ENCODE data around the gene MYO9A. TPM values are rescaled to one million over a fixed set of nuclear protein-coding genes. Genes with fewer than 3 reads are reported as not detected.
"Not testable (repeated sequence)": the region's sequence is repeated elsewhere in the genome, so short reads cannot be mapped to it uniquely, and the experiment has no call there.

Gene MYO9A
- total RNA-seq, 2 experiments from 2014 or later: 18.3 to 20.2 TPM

DNA sequence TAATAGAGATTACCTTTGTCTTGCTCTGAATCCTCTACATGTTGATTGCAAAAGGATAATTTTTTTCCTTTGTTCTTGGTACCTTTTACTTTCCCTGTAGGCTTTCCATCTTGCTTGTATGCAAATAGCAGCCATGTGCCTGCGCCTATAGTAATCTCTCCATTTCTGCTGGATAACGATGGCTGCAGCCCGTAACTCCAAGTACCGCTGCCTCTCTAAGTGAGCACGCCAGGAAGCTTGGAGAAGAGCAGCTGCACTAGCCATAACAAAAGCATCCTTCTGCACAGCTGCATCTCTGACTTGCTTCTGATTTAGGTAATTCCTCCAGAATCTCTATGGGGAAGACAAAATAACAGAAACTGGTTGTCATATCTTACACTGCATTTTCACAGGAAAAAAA is 218.3 kb downstream of the MYO9A start:
- ChIA-PET CTCF (no interaction called here), POLR2A (no interaction called here)
- Mint-ChIP-seq H3K4me3 (no peak overlapping the region), H3K27ac (no peak overlapping the region), H3K4me1 (ENCODE audit: low read depth) (no peaks in the 10 kb centered on the region), H3K9me3 (no peaks in the 10 kb centered on the region), H3K27me3 (no peaks in the 10 kb centered on the region), H3K36me3 (peaks cover 28% of the 10 kb centered on the region)
- intact Hi-C loops (cut with micrococcal nuclease): no loop called here
- no peak for DNase-seq

DNA sequence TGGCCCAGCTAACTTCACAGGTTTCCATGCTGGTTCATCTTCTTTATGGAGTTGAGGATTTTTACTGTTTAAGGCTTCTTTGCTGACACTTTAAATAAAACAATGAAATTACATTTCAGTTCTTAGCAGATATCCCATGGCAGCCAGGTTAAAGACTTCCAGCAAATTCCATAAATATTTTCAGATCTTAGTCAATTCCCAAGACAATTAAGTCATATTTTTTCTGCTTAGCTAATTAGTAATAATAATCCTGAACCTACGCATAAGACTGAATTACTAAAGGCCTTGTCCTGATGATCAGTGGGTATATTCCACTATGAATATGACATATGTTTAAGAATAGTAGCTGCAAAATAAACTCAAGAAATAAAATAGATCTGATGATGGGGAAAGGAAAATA is 224.3 kb downstream of the MYO9A start:
- Mint-ChIP-seq H3K9me3 (no peaks in the 10 kb centered on the region), H3K36me3 (peaks cover 28% of the 10 kb centered on the region), H3K27ac (no peak overlapping the region), H3K27me3 (no peaks in the 10 kb centered on the region), H3K4me3 (no peak overlapping the region), H3K4me1 (ENCODE audit: low read depth) (no peaks in the 10 kb centered on the region)
- intact Hi-C loops (cut with micrococcal nuclease): no loop called here
- DNase-seq: no peak
- ChIA-PET POLR2A (no interaction called here), CTCF (no interaction called here)

DNA sequence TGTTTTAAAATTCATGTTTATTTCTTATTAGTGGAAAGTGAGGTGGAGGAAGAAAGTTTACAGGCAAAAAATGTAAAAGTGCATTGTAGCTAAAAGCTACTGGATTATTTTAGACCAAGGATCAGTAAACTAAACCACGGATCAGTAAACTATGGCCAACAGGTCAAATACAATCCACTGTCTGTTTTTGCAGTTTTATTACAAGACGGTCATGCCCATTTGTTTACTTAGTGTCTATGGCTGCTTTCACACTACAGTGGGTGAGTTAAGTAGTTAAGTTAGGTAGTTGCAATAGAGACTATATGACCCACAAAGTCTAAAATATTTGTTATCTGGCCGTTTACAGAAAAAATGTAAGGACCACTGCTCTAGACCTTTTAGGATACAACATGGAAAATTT is 225.6 kb downstream of the MYO9A start:
- H3K27ac Mint-ChIP-seq: no peak overlapping the region
- POLR2A ChIA-PET: no interaction called here
- H3K9me3 Mint-ChIP-seq: no peaks in the 10 kb centered on the region
- CTCF ChIA-PET: interaction anchor here (1.0 to 2.2 kb wide), 2 partner anchors 10 to 13 kb away, joined by 4 to 6 read pairs; no protein-coding TSS in a partner anchor
- H3K4me3 Mint-ChIP-seq: no peak overlapping the region
- no peaks in the 10 kb centered on the region for H3K4me1 Mint-ChIP-seq (ENCODE audit: low read depth)
- intact Hi-C loops (cut with micrococcal nuclease): no loop called here
- H3K36me3 Mint-ChIP-seq: peaks cover 21% of the 10 kb centered on the region
- DNase-seq: no peak
- H3K27me3 Mint-ChIP-seq: no peaks in the 10 kb centered on the region

DNA sequence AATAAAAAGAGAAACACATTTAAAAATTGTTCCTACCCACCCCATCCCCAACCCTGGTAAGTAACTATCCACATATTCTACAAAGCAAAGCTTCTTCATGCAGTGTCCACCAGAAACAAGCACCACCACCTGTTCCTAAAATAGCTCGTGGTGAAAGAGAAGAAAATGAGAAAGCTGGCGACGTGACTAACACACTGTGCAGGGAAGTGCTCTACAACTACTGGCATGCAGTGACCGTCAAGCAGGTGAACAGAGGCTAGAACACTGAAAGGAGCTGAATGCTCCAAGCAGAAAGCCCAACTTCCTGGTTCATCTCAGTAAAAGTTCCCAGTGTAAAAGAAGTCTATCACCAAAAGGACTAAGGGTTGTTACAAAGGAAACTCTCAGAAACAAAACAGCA is 226.9 kb downstream of the MYO9A start:
- CTCF ChIA-PET: interaction anchor here (2.2 kb wide), 1 partner anchor 9 kb away, joined by 6 read pairs; no protein-coding TSS in a partner anchor
- Mint-ChIP-seq H3K27me3 (no peaks in the 10 kb centered on the region), H3K4me3 (no peak overlapping the region), H3K27ac (no peak overlapping the region), H3K36me3 (peaks cover 25% of the 10 kb centered on the region), H3K9me3 (no peaks in the 10 kb centered on the region), H3K4me1 (ENCODE audit: low read depth) (no peaks in the 10 kb centered on the region)
- DNase-seq: no peak
- POLR2A ChIA-PET: no interaction called here
- intact Hi-C loops (cut with micrococcal nuclease): no loop called here

DNA sequence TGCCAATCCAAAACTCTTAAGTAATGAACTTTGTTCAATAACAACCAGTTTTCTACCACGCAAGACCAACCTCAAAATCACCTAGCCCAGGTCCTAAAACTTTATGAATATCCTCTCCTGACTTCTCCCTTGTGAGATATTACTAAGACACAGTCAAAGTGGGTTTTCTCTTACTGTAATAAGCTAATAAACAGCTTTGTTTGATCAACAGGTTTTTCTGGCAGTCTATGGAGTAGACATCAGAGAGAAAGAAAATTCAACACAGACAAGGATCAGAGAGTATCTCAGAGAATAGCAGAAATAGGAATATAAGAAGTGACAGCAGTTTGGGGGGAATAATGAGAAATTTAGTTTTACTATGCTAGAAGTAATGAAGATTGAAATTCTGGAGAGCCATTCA is 228.0 kb downstream of the MYO9A start:
- peaks cover 33% of the 10 kb centered on the region for H3K36me3 Mint-ChIP-seq
- H3K4me3 Mint-ChIP-seq: no peak overlapping the region
- H3K27me3 Mint-ChIP-seq: no peaks in the 10 kb centered on the region
- ChIA-PET CTCF (no interaction called here), POLR2A (no interaction called here)
- H3K9me3 Mint-ChIP-seq: no peaks in the 10 kb centered on the region
- no peak overlapping the region for H3K27ac Mint-ChIP-seq
- DNase-seq: no peak
- intact Hi-C loops (cut with micrococcal nuclease): no loop called here
- no peaks in the 10 kb centered on the region for H3K4me1 Mint-ChIP-seq (ENCODE audit: low read depth)

- Mint-ChIP-seq H3K4me1 (ENCODE audit: low read depth) (no peaks in the 10 kb centered on the region), H3K27ac (no peak overlapping the region), H3K4me3 (no peak overlapping the region), H3K36me3 (peaks cover 33% of the 10 kb centered on the region), H3K27me3 (no peaks in the 10 kb centered on the region), H3K9me3 (no peaks in the 10 kb centered on the region)
- ChIA-PET CTCF (no interaction called here), POLR2A (no interaction called here)
- no peak for DNase-seq
- intact Hi-C loops (cut with micrococcal nuclease): no loop called here
These were observed 228.6 kb downstream of the MYO9A start for GRCh38 chr15:71889385-71889784.

- intact Hi-C loops (cut with micrococcal nuclease): no loop called here
- no peak overlapping the region for H3K27ac Mint-ChIP-seq
- H3K36me3 Mint-ChIP-seq: peaks cover 33% of the 10 kb centered on the region
- DNase-seq: no peak
- no peak overlapping the region for H3K4me3 Mint-ChIP-seq
- ChIA-PET CTCF (no interaction called here), POLR2A (no interaction called here)
- H3K27me3 Mint-ChIP-seq: no peaks in the 10 kb centered on the region
- no peaks in the 10 kb centered on the region for H3K9me3 Mint-ChIP-seq
- no peaks in the 10 kb centered on the region for H3K4me1 Mint-ChIP-seq (ENCODE audit: low read depth)
These were observed 229.2 kb downstream of the MYO9A start for GRCh38 chr15:71888797-71889196.

- H3K36me3 Mint-ChIP-seq: peaks cover 27% of the 10 kb centered on the region
- H3K27me3 Mint-ChIP-seq: no peaks in the 10 kb centered on the region
- H3K4me1 Mint-ChIP-seq (ENCODE audit: low read depth): no peaks in the 10 kb centered on the region
- H3K9me3 Mint-ChIP-seq: no peaks in the 10 kb centered on the region
- no peak for DNase-seq
- ChIA-PET CTCF (interaction anchor here (0.5 kb wide), 1 partner anchor 116 kb away, joined by 3 read pairs; no protein-coding TSS in a partner anchor), POLR2A (no interaction called here)
- H3K4me3 Mint-ChIP-seq: no peak overlapping the region
- intact Hi-C loops (cut with micrococcal nuclease): no loop called here
- H3K27ac Mint-ChIP-seq: no peak overlapping the region
These were observed 232.6 kb downstream of the MYO9A start for GRCh38 chr15:71885390-71885789.

- DNase-seq: no peak
- no peak overlapping the region for H3K4me3 Mint-ChIP-seq
- no peaks in the 10 kb centered on the region for H3K4me1 Mint-ChIP-seq (ENCODE audit: low read depth)
- H3K27me3 Mint-ChIP-seq: no peaks in the 10 kb centered on the region
- intact Hi-C loops (cut with micrococcal nuclease): no loop called here
- H3K36me3 Mint-ChIP-seq: peaks cover 32% of the 10 kb centered on the region
- H3K9me3 Mint-ChIP-seq: no peaks in the 10 kb centered on the region
- POLR2A ChIA-PET: no interaction called here
- CTCF ChIA-PET: no interaction called here
- no peak overlapping the region for H3K27ac Mint-ChIP-seq
These were observed 234.5 kb downstream of the MYO9A start for GRCh38 chr15:71883447-71883846.

DNA sequence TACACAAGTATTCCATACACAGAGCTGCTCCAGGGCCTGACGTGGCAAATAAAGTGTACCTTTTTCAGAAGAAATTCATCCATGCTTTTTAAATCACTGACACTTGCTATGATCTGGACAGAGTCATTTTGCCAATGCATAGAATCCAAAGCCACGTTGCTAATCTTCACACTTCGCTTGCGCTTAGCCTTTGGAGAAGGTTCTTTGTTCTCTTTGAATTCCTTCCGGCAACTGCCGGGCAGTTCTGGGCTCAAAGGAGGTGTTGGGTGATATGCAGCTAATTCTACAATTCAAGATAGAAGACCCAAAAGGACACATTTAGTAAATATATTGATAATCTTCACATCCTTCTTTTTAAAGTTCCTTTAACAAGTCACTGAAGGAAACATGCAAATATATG is 237.7 kb downstream of the MYO9A start:
- no peak for DNase-seq
- no peak overlapping the region for H3K27ac Mint-ChIP-seq
- H3K27me3 Mint-ChIP-seq: no peaks in the 10 kb centered on the region
- H3K4me1 Mint-ChIP-seq (ENCODE audit: low read depth): no peaks in the 10 kb centered on the region
- CTCF ChIA-PET: no interaction called here
- intact Hi-C loops (cut with micrococcal nuclease): no loop called here
- no peak overlapping the region for H3K4me3 Mint-ChIP-seq
- no peaks in the 10 kb centered on the region for H3K9me3 Mint-ChIP-seq
- H3K36me3 Mint-ChIP-seq: peaks cover 24% of the 10 kb centered on the region
- POLR2A ChIA-PET: no interaction called here

- no peaks in the 10 kb centered on the region for H3K4me1 Mint-ChIP-seq (ENCODE audit: low read depth)
- H3K4me3 Mint-ChIP-seq: no peak overlapping the region
- CTCF ChIA-PET: no interaction called here
- POLR2A ChIA-PET: interaction anchor here (0.5 kb wide), 1 partner anchor 249 kb away, joined by 5 read pairs; no protein-coding TSS in a partner anchor
- no peaks in the 10 kb centered on the region for H3K27me3 Mint-ChIP-seq
- no peaks in the 10 kb centered on the region for H3K9me3 Mint-ChIP-seq
- intact Hi-C loops (cut with micrococcal nuclease): no loop called here
- peaks cover 9% of the 10 kb centered on the region for H3K36me3 Mint-ChIP-seq
- no peak overlapping the region for H3K27ac Mint-ChIP-seq
- no peak for DNase-seq
These were observed 243.7 kb downstream of the MYO9A start for GRCh38 chr15:71874245-71874644.

DNA sequence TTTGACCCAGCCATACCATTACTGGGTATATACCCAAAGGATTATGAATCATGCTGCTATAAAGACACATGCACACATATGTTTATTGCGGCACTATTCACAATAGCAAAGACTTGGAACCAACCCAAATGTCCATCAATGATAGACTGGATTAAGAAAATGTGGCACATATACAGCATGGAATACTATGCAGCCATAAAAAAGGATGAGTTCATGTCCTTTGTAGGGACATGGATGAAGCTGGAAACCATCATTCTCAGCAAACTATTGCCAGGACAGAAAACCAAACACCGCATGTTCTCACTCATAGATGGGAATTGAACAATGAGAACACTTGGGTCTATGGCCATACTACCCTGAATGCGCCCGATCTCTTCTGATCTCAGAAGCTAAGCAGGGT is 259.7 kb downstream of the MYO9A start:
- H3K9me3 Mint-ChIP-seq; POLR2A ChIA-PET; H3K4me1 Mint-ChIP-seq (ENCODE audit: low read depth); H3K27ac Mint-ChIP-seq; intact Hi-C loops (cut with micrococcal nuclease); CTCF ChIA-PET; H3K4me3 Mint-ChIP-seq; DNase-seq; H3K27me3 Mint-ChIP-seq: not testable (repeated sequence)
- H3K36me3 Mint-ChIP-seq: peaks cover 25% of the 10 kb centered on the region

- H3K36me3 Mint-ChIP-seq: peaks cover 19% of the 10 kb centered on the region
These were observed 264.4 kb downstream of the MYO9A start for GRCh38 chr15:71853543-71853942.

DNA sequence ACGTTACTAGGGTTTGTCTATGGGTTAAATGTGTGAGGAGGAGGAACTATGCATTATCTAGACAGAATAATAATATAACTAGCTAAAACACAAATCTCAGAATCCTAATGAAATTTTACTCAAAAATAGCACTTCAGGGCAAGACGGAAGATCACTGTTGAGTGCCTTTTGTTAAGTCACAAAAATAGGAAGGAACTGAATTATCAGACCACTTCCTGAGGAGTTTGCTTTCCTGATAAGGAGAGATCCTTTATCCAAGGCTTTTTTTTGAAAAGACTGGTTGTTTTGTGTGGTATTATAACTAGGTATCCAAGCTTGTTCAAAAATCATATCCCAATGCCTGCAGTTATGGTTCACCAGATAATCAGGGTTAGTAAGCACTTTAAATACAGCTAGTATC is 273.0 kb downstream of the MYO9A start:
- H3K27me3 Mint-ChIP-seq: no peaks in the 10 kb centered on the region
- ChIA-PET POLR2A (no interaction called here), CTCF (no interaction called here)
- no peak for DNase-seq
- H3K4me3 Mint-ChIP-seq: no peak overlapping the region
- H3K36me3 Mint-ChIP-seq: peaks cover 32% of the 10 kb centered on the region
- H3K9me3 Mint-ChIP-seq: no peaks in the 10 kb centered on the region
- peaks cover under 1% of the 10 kb centered on the region for H3K4me1 Mint-ChIP-seq (ENCODE audit: low read depth)
- intact Hi-C loops (cut with micrococcal nuclease): no loop called here
- no peak overlapping the region for H3K27ac Mint-ChIP-seq

More at GRCh38 chr15:71853543-71853942, 264.4 kb downstream of the MYO9A start:
- no peak for DNase-seq
- ChIA-PET CTCF (no interaction called here), POLR2A (no interaction called here)
- H3K27ac Mint-ChIP-seq: peak overlapping the region; percentile 25
- H3K27me3 Mint-ChIP-seq: no peaks in the 10 kb centered on the region
- intact Hi-C loops (cut with micrococcal nuclease): no loop called here
- H3K4me3 Mint-ChIP-seq: no peak overlapping the region
- H3K9me3 Mint-ChIP-seq: no peaks in the 10 kb centered on the region
- H3K4me1 Mint-ChIP-seq (ENCODE audit: low read depth): peaks cover 7% of the 10 kb centered on the region
